Measurements from ENCODE around the gene GRIK4. TPM values are rescaled to one million over a fixed set of nuclear protein-coding genes. Genes with fewer than 3 reads are reported as not detected.
A peak's percentile ranks its signal among the peaks of the same experiment; 100 is the strongest.

Gene GRIK4
- total and polyA plus RNA-seq, 7 donors, result 0.04 to 0.11 (median 0.04) TPM; not detected in 4

DNA sequence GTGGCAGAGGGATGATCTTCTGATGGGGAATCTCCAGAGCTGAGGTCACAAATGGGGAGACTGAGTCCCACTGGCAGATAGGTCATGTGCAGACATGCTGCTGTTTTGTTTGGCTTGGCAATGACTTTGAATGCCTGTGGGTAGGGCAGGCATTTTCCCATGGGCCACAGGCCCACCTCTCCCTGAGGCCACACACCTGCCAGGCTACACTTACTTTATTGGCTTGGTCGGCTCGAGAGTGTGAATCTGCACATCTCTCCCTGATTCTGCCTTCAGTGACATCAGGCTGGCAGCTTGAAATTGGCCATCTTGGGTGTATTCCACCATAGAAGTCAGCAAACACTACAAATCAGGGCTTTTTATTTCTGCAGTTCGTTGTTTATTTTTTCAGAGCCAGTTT is 91.5 kb downstream of the GRIK4 start:
- Histone ChIP-seq H3K27me3 (ENCODE audit: insufficient read depth in 3 of 3, low read length in 2 of 3) (no peaks in the 10 kb centered on the region), H3K27ac (no peak overlapping the region), H3K36me3 (ENCODE audit: insufficient read depth in 1 of 2, low read depth in 1 of 2) (no peaks in the 10 kb centered on the region), H3K9me3 (no peaks in the 10 kb centered on the region), H3K4me3 (no peak overlapping the region), H3K4me1 (no peaks in the 10 kb centered on the region)
- ATAC-seq (no peak), DNase-seq (peak in 1 of 2 donors; percentile 0)
- TF ChIP-seq, protein P1, sequence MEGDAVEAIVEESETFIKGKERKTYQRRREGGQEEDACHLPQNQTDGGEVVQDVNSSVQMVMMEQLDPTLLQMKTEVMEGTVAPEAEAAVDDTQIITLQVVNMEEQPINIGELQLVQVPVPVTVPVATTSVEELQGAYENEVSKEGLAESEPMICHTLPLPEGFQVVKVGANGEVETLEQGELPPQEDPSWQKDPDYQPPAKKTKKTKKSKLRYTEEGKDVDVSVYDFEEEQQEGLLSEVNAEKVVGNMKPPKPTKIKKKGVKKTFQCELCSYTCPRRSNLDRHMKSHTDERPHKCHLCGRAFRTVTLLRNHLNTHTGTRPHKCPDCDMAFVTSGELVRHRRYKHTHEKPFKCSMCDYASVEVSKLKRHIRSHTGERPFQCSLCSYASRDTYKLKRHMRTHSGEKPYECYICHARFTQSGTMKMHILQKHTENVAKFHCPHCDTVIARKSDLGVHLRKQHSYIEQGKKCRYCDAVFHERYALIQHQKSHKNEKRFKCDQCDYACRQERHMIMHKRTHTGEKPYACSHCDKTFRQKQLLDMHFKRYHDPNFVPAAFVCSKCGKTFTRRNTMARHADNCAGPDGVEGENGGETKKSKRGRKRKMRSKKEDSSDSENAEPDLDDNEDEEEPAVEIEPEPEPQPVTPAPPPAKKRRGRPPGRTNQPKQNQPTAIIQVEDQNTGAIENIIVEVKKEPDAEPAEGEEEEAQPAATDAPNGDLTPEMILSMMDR (IDR thresholded peaks at IDR 0.05), result no peak
- intact Hi-C loops (cut with DNase I), result no loop called here
- 80 to 90% (median 86%) methylated on average over 3 of the region's 3 CpGs for WGBS, 3 donors

DNA sequence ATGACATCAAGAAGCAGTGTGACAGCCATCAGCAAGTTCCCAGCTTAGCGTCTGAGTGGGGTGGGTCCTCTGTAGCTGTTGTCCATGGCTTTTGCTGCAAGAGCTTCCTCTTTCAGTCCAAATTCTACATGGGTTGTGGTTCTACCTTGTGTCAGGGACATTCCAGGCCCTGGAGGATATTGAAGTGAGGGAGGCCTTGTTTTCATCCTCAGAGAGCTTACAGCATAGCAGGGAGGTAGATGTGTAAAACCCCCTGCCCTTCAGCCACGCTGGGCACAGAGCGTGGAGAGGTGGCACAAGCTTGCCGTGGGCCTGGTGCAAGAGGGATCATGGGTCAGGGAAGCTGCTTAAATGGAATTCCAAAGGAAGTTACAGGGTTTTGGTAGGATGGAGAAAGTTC is 93.9 kb downstream of the GRIK4 start:
- no peaks in the 10 kb centered on the region for H3K9me3 ChIP-seq
- intact Hi-C loops (cut with DNase I), result no loop called here
- no peaks in the 10 kb centered on the region for H3K4me1 ChIP-seq
- H3K27me3 ChIP-seq (ENCODE audit: insufficient read depth in 3 of 3, low read length in 2 of 3), result no peaks in the 10 kb centered on the region
- no peak for DNase-seq
- no peak for ATAC-seq
- no peak overlapping the region for H3K4me3 ChIP-seq
- TF ChIP-seq, protein P1 (IDR thresholded peaks at IDR 0.05), result no peak
- WGBS, 3 donors, result 90 to 93% (median 92%) methylated on average over 4 of the region's 4 CpGs
- H3K27ac ChIP-seq, result no peak overlapping the region
- no peaks in the 10 kb centered on the region for H3K36me3 ChIP-seq (ENCODE audit: insufficient read depth in 1 of 2, low read depth in 1 of 2)

DNA sequence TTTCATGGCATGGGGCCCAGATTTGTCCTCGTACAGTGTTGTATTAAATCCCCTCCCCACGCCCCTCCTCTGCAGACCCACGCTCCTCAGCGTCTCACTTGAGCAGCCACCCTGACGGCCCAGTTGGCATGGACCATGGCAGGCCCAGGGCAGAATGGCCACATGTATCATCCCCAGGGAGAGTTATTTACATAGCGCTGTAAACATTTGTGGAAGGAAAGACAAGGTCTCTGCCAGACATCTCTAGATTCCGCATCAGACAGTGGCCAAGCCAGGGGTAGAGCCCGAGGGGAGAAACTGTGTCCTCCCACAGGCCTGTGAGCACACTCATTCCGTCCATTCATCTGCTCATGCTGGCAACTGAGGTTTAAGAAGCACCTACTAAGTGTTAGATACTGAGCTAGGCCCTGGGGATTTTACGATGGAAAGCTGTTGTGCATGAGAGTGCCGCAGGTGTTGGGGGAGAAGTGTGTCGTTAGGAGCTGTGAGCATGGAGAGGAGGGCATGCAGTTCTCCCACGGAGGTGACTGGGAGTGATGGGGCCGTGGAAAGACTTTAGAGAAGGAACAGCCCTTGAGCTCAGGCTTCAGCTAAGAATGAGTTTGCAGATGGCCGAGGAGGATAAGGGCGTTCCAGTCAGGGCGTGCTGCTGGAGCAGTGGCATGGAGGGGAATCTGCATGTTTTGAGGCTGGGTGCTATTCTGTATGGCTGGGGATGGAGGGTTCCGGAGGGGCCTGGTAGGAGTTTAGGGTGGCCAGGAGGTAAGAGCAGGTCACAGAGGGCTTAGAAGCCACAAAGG is 94.9 kb downstream of the GRIK4 start:
- WGBS, 3 donors, result 91 to 93% (median 92%) methylated on average over 18 of the region's 18 CpGs
- TF ChIP-seq, protein P1 (IDR thresholded peaks at IDR 0.05), result no peak
- ATAC-seq (no peak), DNase-seq (peak in 1 of 2 donors; percentile 11)
- peaks cover 0 to 4% (median 0%) of the 10 kb centered on the region in 3 donors for H3K27me3 ChIP-seq (ENCODE audit: insufficient read depth in 3 of 3, low read length in 2 of 3)
- H3K4me3 ChIP-seq, result no peak overlapping the region
- H3K27ac ChIP-seq, result no peak overlapping the region
- H3K4me1 ChIP-seq, result no peaks in the 10 kb centered on the region
- intact Hi-C loops (cut with DNase I), result no loop called here
- H3K36me3 ChIP-seq (ENCODE audit: insufficient read depth in 1 of 2, low read depth in 1 of 2), result no peaks in the 10 kb centered on the region
- H3K9me3 ChIP-seq, result no peaks in the 10 kb centered on the region

DNA sequence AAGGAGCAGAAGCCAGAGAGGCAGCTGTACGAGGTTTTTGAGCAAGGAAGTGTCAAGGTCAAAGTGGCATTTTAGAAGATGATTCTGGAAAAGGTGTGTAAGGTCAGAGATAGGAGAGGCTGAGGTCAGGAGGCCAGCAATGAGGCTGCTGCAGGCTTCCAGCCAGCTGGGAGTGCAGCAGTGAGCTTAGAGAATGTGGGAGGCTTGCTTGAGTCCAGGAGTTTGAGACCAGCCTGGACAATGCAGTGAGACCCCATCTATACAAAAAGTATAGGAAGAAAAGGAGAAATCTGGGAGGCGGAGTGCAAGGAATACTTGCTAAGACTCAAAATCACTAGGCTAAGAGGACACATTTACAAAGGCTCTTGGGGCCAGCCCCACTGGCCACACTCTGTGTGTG is 96.5 kb downstream of the GRIK4 start:
- peaks cover 0 to 4% (median 4%) of the 10 kb centered on the region in 3 donors for H3K27me3 ChIP-seq (ENCODE audit: insufficient read depth in 3 of 3, low read length in 2 of 3)
- no peak for DNase-seq
- H3K4me1 ChIP-seq, result no peaks in the 10 kb centered on the region
- H3K9me3 ChIP-seq, result no peaks in the 10 kb centered on the region
- no peak overlapping the region for H3K4me3 ChIP-seq
- TF ChIP-seq, protein P1 (IDR thresholded peaks at IDR 0.05), result no peak
- no peak overlapping the region for H3K27ac ChIP-seq
- peak in 1 of 4 donors; percentile 12 for ATAC-seq
- intact Hi-C loops (cut with DNase I), result no loop called here
- H3K36me3 ChIP-seq (ENCODE audit: insufficient read depth in 1 of 2, low read depth in 1 of 2), result no peaks in the 10 kb centered on the region
- WGBS, 3 donors, result 71 to 78% (median 73%) methylated on average over 2 of the region's 2 CpGs
